ENCODE measurements around the gene MRGPRD.
"Not testable (repeated sequence)": the region's sequence is repeated elsewhere in the genome, so short reads cannot be mapped to it uniquely, and the experiment has no call there.

MRGPRD gene

DNA sequence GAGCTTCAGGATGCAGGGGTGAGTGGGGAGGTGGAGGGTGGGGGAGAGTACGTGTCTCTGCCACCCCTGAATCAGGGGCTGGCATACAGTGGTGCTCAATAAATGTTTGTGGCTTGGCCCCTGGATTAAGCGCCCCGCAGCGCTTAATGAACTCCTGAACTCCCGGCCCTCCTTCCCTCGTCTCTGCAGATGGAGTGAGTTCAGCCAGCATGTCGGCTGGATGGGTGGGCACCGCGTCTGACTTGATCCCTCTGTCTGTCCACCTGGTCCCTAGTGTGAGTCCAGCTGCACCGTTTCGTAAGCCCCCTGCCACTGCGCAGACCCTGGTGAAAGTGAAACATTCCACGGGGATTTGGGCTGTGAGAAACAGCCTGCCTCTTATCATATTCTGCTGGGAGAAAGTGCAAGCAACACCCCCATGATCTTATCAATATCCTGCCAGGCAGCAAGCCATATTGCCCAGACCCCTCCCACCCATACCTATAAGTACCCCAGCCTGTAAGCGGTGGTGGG is 12.0 kb upstream of the MRGPRD start:
- DNase-seq = no peak

- no peak for DNase-seq
Observed at GRCh38 chr11:68990995-68991780, 10.4 kb upstream of the MRGPRD start.

GRCh38 chr11:68989936-68990606 is 9.3 kb upstream of the MRGPRD start:
- DNase-seq = no peak

- DNase-seq = no peak
Observed at GRCh38 chr11:68988491-68988890, 7.7 kb upstream of the MRGPRD start.

- no peak for DNase-seq
Observed at GRCh38 chr11:68987211-68987610, 6.4 kb upstream of the MRGPRD start.

- DNase-seq = no peak
Observed at GRCh38 chr11:68983801-68984200, 3.0 kb upstream of the MRGPRD start.

DNA sequence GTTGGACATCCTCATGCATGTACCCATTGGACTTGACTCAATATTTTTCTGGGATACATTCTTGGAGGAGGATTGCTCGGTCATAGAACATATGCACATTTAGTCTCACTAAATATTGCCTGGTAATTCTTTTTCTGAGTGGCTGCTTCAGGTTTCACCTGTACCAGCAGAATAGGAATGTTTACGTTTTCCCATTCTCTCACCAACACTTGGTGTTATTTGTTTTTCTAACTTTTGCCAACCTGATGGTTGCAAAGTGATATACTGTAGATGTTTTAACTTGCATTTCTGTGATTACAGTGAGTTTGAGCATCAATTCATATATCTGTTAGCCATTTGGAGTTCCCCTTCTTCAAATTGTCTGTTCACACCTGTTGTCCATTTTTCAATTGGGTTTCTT is 1.3 kb upstream of the MRGPRD start:
- no peak for DNase-seq

DNA sequence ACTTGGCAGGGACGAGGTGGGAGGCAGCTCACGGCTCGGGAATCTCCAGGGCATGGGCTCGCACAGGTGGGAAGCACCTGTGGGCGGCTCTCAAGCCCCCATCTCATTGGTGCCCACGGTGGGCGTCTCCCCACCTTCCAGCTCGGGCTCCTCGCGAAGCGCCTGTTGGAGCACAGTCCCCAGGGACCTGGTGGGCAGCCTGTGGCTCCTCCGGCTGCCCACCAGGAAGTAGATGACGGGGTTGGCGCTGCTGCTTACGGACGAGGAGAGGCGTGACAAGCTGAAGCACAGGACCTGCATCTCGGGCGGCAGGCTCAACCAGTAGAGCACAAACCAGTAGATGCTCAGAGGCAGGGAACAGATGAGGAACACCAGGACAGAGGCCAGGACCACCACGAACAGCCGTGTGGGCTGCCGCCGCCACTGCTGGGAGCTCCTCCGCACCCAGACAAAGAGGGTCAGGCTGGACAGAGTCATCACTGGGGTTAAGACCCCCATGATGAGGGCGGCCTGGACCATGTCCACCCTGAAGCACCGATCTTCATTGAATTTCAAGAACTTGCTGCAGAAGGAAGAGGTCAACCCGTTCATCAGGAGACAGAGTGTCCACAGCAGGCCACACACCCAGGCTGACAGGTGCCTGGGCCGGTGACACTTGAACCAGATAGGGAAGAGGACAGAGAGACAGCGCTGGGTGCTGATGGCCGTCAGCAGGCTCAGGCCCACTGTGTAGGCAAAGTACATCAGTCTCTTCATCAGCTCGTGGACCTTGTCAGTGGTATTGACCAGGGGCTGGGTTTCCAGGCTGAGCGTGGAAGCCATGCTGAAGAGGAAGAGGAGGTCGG is 633 bp downstream of the MRGPRD start:
- no peak for DNase-seq

- DNase-seq = no peak
Observed at GRCh38 chr11:68978931-68979594, 1.7 kb downstream of the MRGPRD start.

- no peak for DNase-seq
Observed at GRCh38 chr11:68978626-68978930, 2.2 kb downstream of the MRGPRD start.

DNA sequence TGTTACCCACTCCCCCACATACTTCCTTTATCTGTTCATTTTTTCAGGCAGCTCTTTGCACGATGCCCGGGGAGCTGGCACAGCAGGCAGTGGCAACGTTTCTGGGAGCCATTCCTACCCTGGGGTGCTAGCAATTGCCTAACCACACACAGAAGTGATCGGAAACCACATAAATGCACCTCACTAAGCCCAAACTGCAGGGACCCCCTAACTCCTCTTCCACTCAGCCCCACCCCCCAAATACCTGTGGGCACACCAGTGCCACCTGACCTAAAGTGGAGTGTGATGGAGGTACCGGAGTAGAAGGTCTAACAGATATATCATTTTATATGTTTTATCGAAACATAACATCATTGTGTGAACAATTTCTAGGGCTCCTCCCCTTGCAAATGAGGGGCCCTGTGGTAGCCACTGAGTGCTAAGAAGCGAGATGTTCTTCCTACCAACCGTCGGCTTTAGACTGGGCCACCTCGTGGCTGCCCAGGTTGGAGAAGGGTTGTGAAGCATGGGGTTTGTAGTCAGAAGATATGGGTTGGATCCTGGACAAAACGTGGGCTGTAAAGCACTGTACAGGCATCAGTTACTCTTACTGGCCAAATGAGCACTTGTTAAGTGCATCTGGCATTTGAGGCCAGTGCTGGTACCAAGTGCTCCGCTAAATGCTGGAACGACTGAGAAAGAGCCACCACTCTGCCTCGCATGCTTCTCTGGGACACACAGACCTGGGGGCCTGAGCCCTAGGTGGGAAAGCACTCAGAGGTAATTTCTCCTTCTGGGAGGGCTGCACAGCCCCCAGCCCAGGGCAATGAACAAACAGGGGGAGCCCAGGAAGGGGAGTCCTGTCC is 2.8 kb downstream of the MRGPRD start:
- no peak for DNase-seq

DNA sequence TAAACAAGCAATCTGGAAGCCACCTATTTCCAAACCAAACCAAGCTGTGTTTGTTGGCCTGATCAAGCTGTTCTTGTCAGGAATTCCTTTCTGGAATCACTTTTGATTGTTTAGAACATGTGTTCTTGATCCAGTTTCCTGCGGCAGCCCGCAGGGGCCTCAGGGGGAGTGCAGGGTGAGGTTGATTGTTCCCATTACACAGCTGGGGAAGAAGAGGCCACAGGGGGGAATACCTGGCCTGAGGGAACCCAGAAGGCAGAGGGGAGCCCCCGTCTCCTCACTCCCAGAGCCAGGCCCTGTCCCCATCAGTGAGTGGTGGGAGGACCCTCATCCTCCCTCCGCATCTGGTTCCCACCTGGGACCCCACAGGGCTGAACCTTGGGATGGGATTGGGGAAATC is 4.2 kb downstream of the MRGPRD start:
- DNase-seq = no peak

DNA sequence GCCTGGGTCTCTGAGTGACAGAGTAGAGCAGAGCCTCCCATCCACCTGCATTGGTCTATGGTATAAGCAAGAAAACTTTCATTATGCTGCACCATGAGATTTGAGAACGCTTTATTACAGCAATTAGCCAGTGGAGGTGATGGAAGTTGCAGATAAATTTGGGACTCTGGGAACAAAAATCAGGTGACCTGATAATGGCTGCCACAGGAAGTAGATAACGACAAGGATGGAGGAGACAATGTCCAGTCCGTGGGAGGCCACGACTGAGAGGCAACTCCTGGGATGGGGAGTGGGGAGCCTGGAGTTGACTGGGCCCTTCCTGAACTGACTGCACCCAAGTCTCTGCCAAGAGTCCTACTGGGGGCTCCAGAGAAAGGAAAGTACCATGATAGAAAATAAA is 4.7 kb downstream of the MRGPRD start:
- no peak for DNase-seq

DNA sequence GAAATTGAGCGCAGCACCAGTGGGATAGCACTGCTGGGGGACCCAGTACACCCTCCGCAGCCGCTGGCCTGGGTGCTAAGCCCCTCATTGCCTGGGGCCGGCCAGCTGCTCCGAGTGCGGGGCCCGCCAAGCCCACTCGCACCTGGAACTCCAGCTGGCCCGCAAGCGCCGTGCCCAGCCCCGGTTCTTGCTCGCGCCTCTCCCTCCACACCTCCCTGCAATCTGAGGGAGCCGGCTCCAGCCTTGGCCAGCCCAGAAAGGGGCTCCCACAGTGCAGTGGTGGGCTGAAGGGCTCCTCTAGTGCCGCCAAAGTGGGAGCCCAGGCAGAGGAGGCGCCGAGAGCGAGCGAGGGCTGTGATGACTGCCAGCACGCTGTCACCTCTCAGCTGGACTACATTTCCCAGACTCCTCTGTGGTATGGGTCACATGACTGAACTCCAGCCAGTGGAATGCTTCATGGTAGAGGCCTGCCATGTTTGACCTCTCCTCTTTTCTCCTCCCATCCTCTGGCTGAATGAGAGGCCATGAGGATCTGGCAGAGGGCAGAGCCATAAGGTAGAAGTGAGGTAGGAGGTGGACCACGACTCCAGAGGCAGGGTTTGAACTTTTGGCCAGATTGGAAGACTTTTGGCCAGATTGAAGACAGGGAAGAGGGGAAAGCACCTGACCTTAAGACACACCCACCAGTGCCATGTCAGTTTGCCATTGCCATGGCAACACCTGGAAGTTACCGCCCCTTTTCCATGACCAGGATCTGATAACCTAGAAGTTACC is 6.2 kb downstream of the MRGPRD start:
- DNase-seq = no peak

- DNase-seq = not testable (repeated sequence)
Observed at GRCh38 chr11:68973706-68974105, 7.1 kb downstream of the MRGPRD start.

DNA sequence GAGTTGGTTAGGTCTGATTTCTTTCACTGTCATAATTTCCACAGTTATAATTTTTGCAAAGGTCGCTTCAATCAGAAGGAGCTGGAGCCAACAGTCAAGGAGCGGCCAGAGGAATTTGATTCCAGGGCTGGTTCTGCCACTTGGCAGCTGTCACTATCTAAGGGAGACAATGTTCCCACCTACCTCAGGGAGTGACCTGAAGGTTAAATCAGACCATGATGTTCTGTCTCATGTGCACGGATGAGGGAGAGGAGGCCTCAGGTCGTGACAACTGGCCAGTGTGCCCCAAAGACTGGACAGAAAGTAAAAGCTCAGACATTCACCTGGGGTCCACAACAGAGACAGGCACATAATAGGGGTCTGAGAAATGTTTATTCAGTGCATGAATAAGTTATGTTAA is 7.6 kb downstream of the MRGPRD start:
- DNase-seq = no peak

GRCh38 chr11:68970921-68971636 is 9.7 kb downstream of the MRGPRD start:
- no peak for DNase-seq

- no peak for DNase-seq
Observed at GRCh38 chr11:68969386-68969785, 11.4 kb downstream of the MRGPRD start.

GRCh38 chr11:68968306-68969250 is 12.2 kb downstream of the MRGPRD start:
- no peak for DNase-seq
